ENCODE data around the gene MRPL16. TPM values are rescaled to one million over a fixed set of nuclear protein-coding genes. Genes with fewer than 3 reads are reported as not detected.

The MRPL16 gene
- total RNA-seq, 1 experiment from 2014 or later = 53.4 TPM

- CTCF ChIA-PET = no interaction called here
- intact Hi-C loops (cut with micrococcal nuclease; ENCODE audit: unreplicated experiment) = no loop called here
Measured at GRCh38 chr11:59770869-59771268, 39.7 kb downstream of the MRPL16 start.

GRCh38 chr11:59770319-59770718 lies 40.3 kb downstream of the MRPL16 start:
- Histone ChIP-seq H3K27me3 (replicated peaks; ENCODE audit: insufficient read depth, low read depth, low read length, poor library complexity) (no peaks in the 10 kb centered on the region), H3K27ac (ENCODE audit: low read depth, low read length, poor library complexity, severe bottlenecking) (no peak overlapping the region), H3K36me3 (ENCODE audit: insufficient read depth, low read length, poor library complexity, severe bottlenecking) (no peaks in the 10 kb centered on the region), H3K9me3 (ENCODE audit: low read depth, low read length, poor library complexity, severe bottlenecking) (no peaks in the 10 kb centered on the region), H3K4me1 (ENCODE audit: insufficient read depth, low read length, poor library complexity, severe bottlenecking) (no peaks in the 10 kb centered on the region), H3K4me3 (ENCODE audit: low read depth, low read length, poor library complexity, severe bottlenecking) (no peak overlapping the region)
- CTCF ChIA-PET = no interaction called here
- TF ChIP-seq CTCF (conservative IDR thresholded peaks at IDR 0.05; ENCODE audit: low read depth, low read length) = no peak
- TF ChIP-seq EZH2 (IDR thresholded peaks at IDR 0.05; ENCODE audit: borderline replicate concordance, low read depth, low read length, poor library complexity, severe bottlenecking) = no peak
- POLR2A ChIA-PET (ENCODE audit: low non-redundant PET) = interaction anchor here (0.6 kb wide), 1 partner anchor 247 kb away, joined by 4 read pairs; the partner anchor contains the start of gene OOSP4B
- no TSS peak for BruUV-seq (replicated peaks)
- intact Hi-C loops (cut with micrococcal nuclease; ENCODE audit: unreplicated experiment) = no loop called here
- DNase-seq (ENCODE audit: low spot score) = no peak

More at GRCh38 chr11:59770869-59771268, 39.7 kb downstream of the MRPL16 start:
- no peaks in the 10 kb centered on the region for H3K27me3 ChIP-seq (replicated peaks; ENCODE audit: insufficient read depth, low read depth, low read length, poor library complexity)
- POLR2A ChIA-PET (ENCODE audit: low non-redundant PET) = interaction anchor here (0.6 kb wide), 1 partner anchor 246 kb away, joined by 4 read pairs; the partner anchor contains the start of gene OOSP4B
- no TSS peak for BruUV-seq (replicated peaks)
- H3K9me3 ChIP-seq (ENCODE audit: low read depth, low read length, poor library complexity, severe bottlenecking) = no peaks in the 10 kb centered on the region
- no peak for TF ChIP-seq CTCF (conservative IDR thresholded peaks at IDR 0.05; ENCODE audit: low read depth, low read length)
- TF ChIP-seq EZH2 (IDR thresholded peaks at IDR 0.05; ENCODE audit: borderline replicate concordance, low read depth, low read length, poor library complexity, severe bottlenecking) = no peak
- no peak overlapping the region for H3K27ac ChIP-seq (ENCODE audit: low read depth, low read length, poor library complexity, severe bottlenecking)
- H3K4me3 ChIP-seq (ENCODE audit: low read depth, low read length, poor library complexity, severe bottlenecking) = no peak overlapping the region
- H3K4me1 ChIP-seq (ENCODE audit: insufficient read depth, low read length, poor library complexity, severe bottlenecking) = no peaks in the 10 kb centered on the region
- no peak for DNase-seq (ENCODE audit: low spot score)
- H3K36me3 ChIP-seq (ENCODE audit: insufficient read depth, low read length, poor library complexity, severe bottlenecking) = no peaks in the 10 kb centered on the region

- no peak for DNase-seq (ENCODE audit: low spot score)
- H3K27me3 ChIP-seq (replicated peaks; ENCODE audit: insufficient read depth, low read depth, low read length, poor library complexity) = no peaks in the 10 kb centered on the region
- POLR2A ChIA-PET (ENCODE audit: low non-redundant PET) = no interaction called here
- BruUV-seq (replicated peaks) = no TSS peak
- H3K36me3 ChIP-seq (ENCODE audit: insufficient read depth, low read length, poor library complexity, severe bottlenecking) = no peaks in the 10 kb centered on the region
- TF ChIP-seq EZH2 (IDR thresholded peaks at IDR 0.05; ENCODE audit: borderline replicate concordance, low read depth, low read length, poor library complexity, severe bottlenecking) (no peak), CTCF (conservative IDR thresholded peaks at IDR 0.05; ENCODE audit: low read depth, low read length) (no peak)
- no peaks in the 10 kb centered on the region for H3K4me1 ChIP-seq (ENCODE audit: insufficient read depth, low read length, poor library complexity, severe bottlenecking)
- intact Hi-C loops (cut with micrococcal nuclease; ENCODE audit: unreplicated experiment) = no loop called here
- H3K4me3 ChIP-seq (ENCODE audit: low read depth, low read length, poor library complexity, severe bottlenecking) = no peak overlapping the region
- H3K27ac ChIP-seq (ENCODE audit: low read depth, low read length, poor library complexity, severe bottlenecking) = no peak overlapping the region
- CTCF ChIA-PET = no interaction called here
- H3K9me3 ChIP-seq (ENCODE audit: low read depth, low read length, poor library complexity, severe bottlenecking) = no peaks in the 10 kb centered on the region
Measured at GRCh38 chr11:59769828-59770227, 40.8 kb downstream of the MRPL16 start.

All from A673 (cell line).